ENCODE results near the gene FGF7. TPM values are rescaled to one million over a fixed set of nuclear protein-coding genes. Genes with fewer than 3 reads are reported as not detected.
"Not testable (repeated sequence)": the region's sequence is repeated elsewhere in the genome, so short reads cannot be mapped to it uniquely, and the experiment has no call there.

The FGF7 gene
- total RNA-seq, 1 donor = 445 TPM

GRCh38 chr15:49495993-49496753 is 73.1 kb downstream of the FGF7 start:
- Histone ChIP-seq H3K79me2 (ENCODE audit: insufficient read depth, low read length) (no peaks in the 10 kb centered on the region), H3K36me3 (ENCODE audit: insufficient read depth, low read length) (no peaks in the 10 kb centered on the region), H3K27me3 (ENCODE audit: insufficient read depth, low read length) (no peaks in the 10 kb centered on the region), H3K4me1 (ENCODE audit: insufficient read depth, low read length) (peaks cover 32% of the 10 kb centered on the region), H3K27ac (ENCODE audit: low read depth, low read length) (peak overlapping the region; percentile 30), H4K20me1 (ENCODE audit: insufficient read depth, low read length) (no peaks in the 10 kb centered on the region), H2AFZ (ENCODE audit: low read length) (no peak overlapping the region), H3K4me2 (ENCODE audit: insufficient read depth, low read length) (peak overlapping the region; percentile 5), H3K9me3 (ENCODE audit: low read depth, low read length) (no peaks in the 10 kb centered on the region), H3K4me3 (ENCODE audit: insufficient read depth, low read length) (no peak overlapping the region)
- TF ChIP-seq CTCF (IDR thresholded peaks at IDR 0.05; ENCODE audit: extremely low read depth, low read depth, low read length) = no peak
- DNase-seq (ENCODE audit: insufficient read length, low spot score, missing footprints) = peak; percentile 23

GRCh38 chr15:49501586-49501985 is 78.5 kb downstream of the FGF7 start:
- no peak for TF ChIP-seq CTCF (IDR thresholded peaks at IDR 0.05; ENCODE audit: extremely low read depth, low read depth, low read length)
- H2AFZ ChIP-seq (ENCODE audit: low read length) = no peak overlapping the region
- H3K4me1 ChIP-seq (ENCODE audit: insufficient read depth, low read length) = peaks cover 1% of the 10 kb centered on the region
- no peak overlapping the region for H3K4me3 ChIP-seq (ENCODE audit: insufficient read depth, low read length)
- no peak overlapping the region for H3K4me2 ChIP-seq (ENCODE audit: insufficient read depth, low read length)
- H3K27ac ChIP-seq (ENCODE audit: low read depth, low read length) = no peak overlapping the region
- H3K36me3 ChIP-seq (ENCODE audit: insufficient read depth, low read length) = no peaks in the 10 kb centered on the region
- H3K79me2 ChIP-seq (ENCODE audit: insufficient read depth, low read length) = no peaks in the 10 kb centered on the region
- no peaks in the 10 kb centered on the region for H3K9me3 ChIP-seq (ENCODE audit: low read depth, low read length)
- no peaks in the 10 kb centered on the region for H3K27me3 ChIP-seq (ENCODE audit: insufficient read depth, low read length)
- no peaks in the 10 kb centered on the region for H4K20me1 ChIP-seq (ENCODE audit: insufficient read depth, low read length)
- DNase-seq (ENCODE audit: insufficient read length, low spot score, missing footprints) = no peak

- Histone ChIP-seq H3K27me3 (ENCODE audit: insufficient read depth, low read length) (no peaks in the 10 kb centered on the region), H3K9me3 (ENCODE audit: low read depth, low read length) (no peaks in the 10 kb centered on the region)
- TF ChIP-seq CTCF (IDR thresholded peaks at IDR 0.05; ENCODE audit: extremely low read depth, low read depth, low read length) = no peak
Measured at GRCh38 chr15:49506341-49506740, 83.3 kb downstream of the FGF7 start.

GRCh38 chr15:49507261-49507660 is 84.2 kb downstream of the FGF7 start:
- no peak overlapping the region for H3K4me3 ChIP-seq (ENCODE audit: insufficient read depth, low read length)
- H3K4me1 ChIP-seq (ENCODE audit: insufficient read depth, low read length) = no peaks in the 10 kb centered on the region
- no peaks in the 10 kb centered on the region for H3K27me3 ChIP-seq (ENCODE audit: insufficient read depth, low read length)
- DNase-seq (ENCODE audit: insufficient read length, low spot score, missing footprints) = no peak
- H4K20me1 ChIP-seq (ENCODE audit: insufficient read depth, low read length) = no peaks in the 10 kb centered on the region
- H2AFZ ChIP-seq (ENCODE audit: low read length) = no peak overlapping the region
- H3K36me3 ChIP-seq (ENCODE audit: insufficient read depth, low read length) = no peaks in the 10 kb centered on the region
- no peak for TF ChIP-seq CTCF (IDR thresholded peaks at IDR 0.05; ENCODE audit: extremely low read depth, low read depth, low read length)
- H3K4me2 ChIP-seq (ENCODE audit: insufficient read depth, low read length) = no peak overlapping the region
- H3K9me3 ChIP-seq (ENCODE audit: low read depth, low read length) = no peaks in the 10 kb centered on the region
- no peaks in the 10 kb centered on the region for H3K79me2 ChIP-seq (ENCODE audit: insufficient read depth, low read length)
- no peak overlapping the region for H3K27ac ChIP-seq (ENCODE audit: low read depth, low read length)

More at GRCh38 chr15:49506341-49506740, 83.3 kb downstream of the FGF7 start:
- Histone ChIP-seq H2AFZ (ENCODE audit: low read length) (no peak overlapping the region), H3K4me3 (ENCODE audit: insufficient read depth, low read length) (no peak overlapping the region), H3K4me2 (ENCODE audit: insufficient read depth, low read length) (no peak overlapping the region), H3K4me1 (ENCODE audit: insufficient read depth, low read length) (no peaks in the 10 kb centered on the region), H3K79me2 (ENCODE audit: insufficient read depth, low read length) (no peaks in the 10 kb centered on the region), H3K36me3 (ENCODE audit: insufficient read depth, low read length) (no peaks in the 10 kb centered on the region), H3K27ac (ENCODE audit: low read depth, low read length) (no peak overlapping the region), H4K20me1 (ENCODE audit: insufficient read depth, low read length) (no peaks in the 10 kb centered on the region)
- DNase-seq (ENCODE audit: insufficient read length, low spot score, missing footprints) = peak; percentile 34

- not testable (repeated sequence) for H3K9me3 ChIP-seq (ENCODE audit: low read depth, low read length); H3K27me3 ChIP-seq (ENCODE audit: insufficient read depth, low read length); H3K36me3 ChIP-seq (ENCODE audit: insufficient read depth, low read length); H3K4me1 ChIP-seq (ENCODE audit: insufficient read depth, low read length); H3K4me3 ChIP-seq (ENCODE audit: insufficient read depth, low read length); H3K27ac ChIP-seq (ENCODE audit: low read depth, low read length); H3K79me2 ChIP-seq (ENCODE audit: insufficient read depth, low read length); DNase-seq (ENCODE audit: insufficient read length, low spot score, missing footprints); H4K20me1 ChIP-seq (ENCODE audit: insufficient read depth, low read length); H3K4me2 ChIP-seq (ENCODE audit: insufficient read depth, low read length); H2AFZ ChIP-seq (ENCODE audit: low read length)
Measured at GRCh38 chr15:49512739-49513138, 89.7 kb downstream of the FGF7 start.

All from osteoblast (primary cell).